Medulla oblongata (tissue), 1 donor: ENCODE data around the gene DISC1.

ENCODE experiments used
- DNase-seq: peaks from one replicate; pipeline ENCODE4 v3.0.0-alpha.2; 2015; ENCODE audit errors: extremely low spot score

The DISC1 gene

GRCh38 chr1:231993968-231994455, 367.4 kb downstream of the DISC1 start:
- no peak for DNase-seq

DNA sequence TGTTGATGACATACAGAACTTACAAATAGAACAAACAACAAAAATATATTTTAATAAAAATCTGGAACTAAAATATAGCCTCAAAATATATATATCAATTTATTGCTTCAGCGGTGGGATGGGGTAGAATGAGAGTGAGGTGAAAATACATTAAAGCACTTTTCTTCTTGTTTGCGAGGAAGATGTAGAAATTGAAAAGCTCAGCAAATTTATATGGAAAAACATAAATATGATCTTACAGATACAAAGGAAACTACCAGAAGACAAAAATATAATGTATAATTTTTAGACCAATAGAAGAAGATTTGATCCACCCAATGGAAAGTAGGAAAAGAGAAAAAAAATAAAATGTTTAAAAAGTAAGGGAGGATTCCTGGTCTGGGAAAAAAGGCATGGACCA, 372.2 kb downstream of the DISC1 start:
- no peak for DNase-seq

DNA sequence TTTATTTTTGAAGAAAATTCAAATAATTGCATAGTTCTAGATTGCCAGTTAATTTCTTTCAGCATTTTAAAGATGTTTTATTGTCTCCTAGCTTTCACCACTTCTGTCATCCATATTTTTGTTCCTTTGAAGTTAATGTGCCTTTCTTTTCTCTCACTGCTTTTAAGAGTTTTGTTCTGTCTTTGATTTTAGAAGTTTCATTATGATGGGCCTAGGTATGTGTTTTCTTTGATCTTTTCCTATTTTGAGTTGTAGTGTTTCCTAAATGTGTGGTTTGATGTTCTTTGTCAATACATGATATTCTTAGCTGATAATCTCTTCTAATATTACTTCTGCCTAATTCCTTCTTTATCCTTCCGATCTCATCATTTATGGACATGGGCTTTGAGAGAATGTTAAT, 378.7 kb downstream of the DISC1 start:
- no peak for DNase-seq

DNA sequence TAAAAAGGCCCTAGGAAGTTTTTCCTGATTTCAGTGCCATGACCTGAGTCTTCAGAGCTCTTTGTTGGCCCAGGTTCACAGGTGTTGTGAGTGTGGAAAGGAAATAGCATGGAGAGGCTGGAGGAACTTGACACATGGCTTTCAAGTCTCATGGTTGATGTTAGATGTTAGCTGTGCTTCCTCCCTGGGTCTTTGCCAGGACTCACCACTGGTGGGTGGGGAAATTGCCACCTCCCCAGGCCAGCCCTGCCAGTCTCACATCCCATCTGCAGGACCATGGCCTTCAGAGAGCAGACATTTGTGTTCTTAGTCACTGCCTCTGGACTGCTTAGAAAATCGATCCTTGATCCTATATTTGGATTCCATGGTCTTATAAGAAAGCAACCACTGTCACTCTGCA, 383.2 kb downstream of the DISC1 start:
- peak; percentile 31 for DNase-seq

GRCh38 chr1:232011961-232012360, 385.4 kb downstream of the DISC1 start:
- DNase-seq: no peak

DNA sequence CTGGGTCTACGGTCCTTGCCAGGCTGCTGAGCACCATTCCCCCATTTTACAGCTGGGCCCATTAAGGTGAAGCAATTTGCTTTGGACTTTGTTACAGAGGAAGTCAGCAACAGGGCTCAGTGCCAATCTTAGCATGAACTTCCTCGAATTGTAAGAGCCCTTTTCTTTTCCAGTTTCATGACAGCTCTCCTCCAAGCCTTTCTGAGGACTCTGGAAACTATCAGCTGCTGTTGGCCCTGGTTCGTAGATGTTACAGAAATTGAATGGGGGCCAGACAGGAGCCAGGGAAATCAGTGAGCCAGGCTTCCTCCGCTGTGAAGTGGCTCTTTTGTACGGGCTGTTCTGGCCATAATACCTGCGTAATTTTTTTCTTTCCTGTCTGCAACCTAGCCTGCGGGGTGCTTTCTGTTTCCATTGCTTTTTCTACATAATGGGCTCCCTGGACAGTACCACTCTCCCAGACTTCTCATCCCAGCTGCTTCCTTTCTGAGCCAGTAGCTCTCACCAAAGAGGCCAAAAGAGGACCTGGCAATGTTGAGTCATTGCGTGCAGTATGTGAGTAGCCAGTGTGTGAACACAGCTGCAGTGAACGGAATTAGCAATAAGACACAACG, 386.3 kb downstream of the DISC1 start:
- peak; percentile 61 for DNase-seq

GRCh38 chr1:232014941-232015340, 388.4 kb downstream of the DISC1 start:
- no peak for DNase-seq

DNA sequence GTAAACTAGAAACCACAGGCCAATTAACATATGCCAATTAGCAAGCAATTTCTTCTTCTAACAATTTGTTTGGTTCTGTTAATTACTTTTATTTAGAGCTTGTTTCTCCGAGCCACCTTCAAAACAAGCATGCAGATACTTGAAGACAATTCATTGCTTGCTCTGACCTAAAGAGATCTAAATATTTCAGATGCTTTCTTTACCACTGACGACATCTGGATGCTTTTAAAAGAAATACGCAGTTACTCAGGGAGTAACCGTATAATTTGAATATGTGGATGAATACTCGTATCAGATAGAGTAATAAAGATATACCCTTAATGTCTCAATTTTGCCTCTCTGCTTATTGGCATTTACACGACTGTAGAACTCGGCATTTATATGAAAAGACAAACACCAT, 390.0 kb downstream of the DISC1 start:
- DNase-seq: no peak

DNA sequence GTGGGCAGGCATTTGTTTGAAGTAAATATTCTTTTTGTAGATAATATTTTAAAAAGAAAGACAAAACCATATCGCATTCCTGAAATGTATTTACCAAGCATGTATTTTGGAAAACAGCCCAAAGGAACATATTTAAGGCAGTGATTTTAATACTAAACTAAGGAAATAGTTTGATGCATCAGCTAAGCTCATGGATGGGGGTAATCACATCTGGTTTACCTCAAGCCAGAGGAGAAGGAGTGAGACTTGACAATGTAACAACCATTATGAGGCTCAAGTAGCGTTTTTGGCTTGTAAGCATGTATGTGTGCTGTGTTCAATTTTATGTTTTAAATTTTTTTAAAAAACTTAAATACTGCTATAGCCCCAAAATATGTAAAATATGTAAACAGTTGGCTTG, 390.5 kb downstream of the DISC1 start:
- DNase-seq: no peak

- DNase-seq: no peak
These were observed 391.2 kb downstream of the DISC1 start for GRCh38 chr1:232017759-232018158.

DNA sequence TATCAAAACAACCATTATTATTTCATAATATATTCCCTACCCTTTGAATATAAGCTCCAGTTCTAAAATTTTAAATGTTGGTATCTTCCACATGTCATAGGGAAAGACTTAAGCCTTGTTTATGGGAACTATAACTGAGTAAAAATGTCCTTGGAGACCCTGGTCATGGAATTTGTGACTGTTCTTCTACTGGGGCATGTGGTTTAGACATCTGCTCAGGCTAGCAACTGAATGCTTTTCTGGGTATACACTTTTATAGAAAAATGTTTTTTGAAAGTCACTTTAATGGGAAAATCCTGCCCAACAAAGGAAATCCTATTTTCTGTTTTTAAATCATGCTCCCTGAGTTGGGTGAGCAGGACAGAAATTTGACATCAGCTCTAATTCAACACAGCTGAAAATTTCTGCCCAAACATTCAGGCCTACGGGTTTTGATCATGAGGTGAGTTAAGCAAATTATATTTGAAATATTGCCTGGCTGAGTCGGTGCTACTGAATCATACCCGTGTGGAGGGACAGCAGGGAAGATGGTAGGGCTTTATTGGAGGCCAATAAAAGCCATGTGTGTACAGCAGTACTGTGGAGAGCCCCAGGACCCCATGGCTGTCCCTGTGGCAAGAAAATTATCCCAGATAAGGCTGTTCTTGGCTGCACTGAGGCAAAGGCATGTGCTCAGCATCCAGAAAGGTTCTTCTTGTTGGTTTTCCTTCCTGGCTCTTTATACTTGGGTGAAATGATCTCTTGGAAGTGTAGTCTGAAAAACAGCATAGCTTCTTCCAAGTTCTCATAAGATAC, 391.8 kb downstream of the DISC1 start:
- no peak for DNase-seq

GRCh38 chr1:232019026-232019340, 392.4 kb downstream of the DISC1 start:
- no peak for DNase-seq

DNA sequence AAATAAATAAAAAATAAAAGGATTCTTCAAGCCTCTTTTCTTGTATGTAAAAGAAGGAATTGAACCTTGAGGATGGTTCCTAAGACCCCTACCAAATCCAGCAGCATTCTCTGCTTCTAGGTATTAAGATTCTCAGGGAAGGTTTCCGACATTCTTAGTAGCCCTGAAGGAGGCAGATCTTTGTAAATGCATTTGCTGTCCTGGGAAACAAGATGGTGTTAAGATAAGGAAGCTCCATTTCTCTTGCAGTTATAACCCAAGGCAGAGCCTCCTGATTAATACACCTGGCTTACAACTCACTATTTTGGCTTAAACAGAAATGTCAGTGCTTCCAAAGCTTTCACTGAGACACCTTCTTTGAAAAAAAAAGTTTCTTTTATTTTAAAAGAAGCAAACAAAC, 393.8 kb downstream of the DISC1 start:
- DNase-seq: no peak

- DNase-seq: peak; percentile 36
These were observed 402.7 kb downstream of the DISC1 start for GRCh38 chr1:232029315-232029714.

GRCh38 chr1:232031156-232031555, 404.6 kb downstream of the DISC1 start:
- DNase-seq: no peak

- DNase-seq: no peak
These were observed 406.7 kb downstream of the DISC1 start for GRCh38 chr1:232033285-232033684.

DNA sequence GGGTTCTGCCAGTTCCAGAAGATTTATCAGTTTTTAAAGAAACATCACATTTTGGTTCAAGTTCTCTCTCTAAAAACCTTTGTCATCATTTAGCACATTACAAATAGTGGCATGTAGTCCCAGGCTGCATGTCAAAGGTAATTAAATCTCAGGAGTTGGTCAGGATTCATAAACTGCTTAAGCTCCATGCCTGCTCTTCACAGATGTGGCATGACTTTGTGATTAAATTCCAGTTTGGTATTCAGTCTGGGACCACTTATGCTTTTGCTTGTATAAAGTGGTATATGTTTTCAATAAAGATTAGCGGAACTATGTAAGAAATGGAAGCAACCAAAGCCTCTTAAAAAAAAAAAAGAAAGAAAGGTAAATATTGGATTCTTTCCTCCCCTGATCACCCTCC, 408.0 kb downstream of the DISC1 start:
- no peak for DNase-seq

- DNase-seq: no peak
These were observed 409.8 kb downstream of the DISC1 start for GRCh38 chr1:232036181-232036933.

DNA sequence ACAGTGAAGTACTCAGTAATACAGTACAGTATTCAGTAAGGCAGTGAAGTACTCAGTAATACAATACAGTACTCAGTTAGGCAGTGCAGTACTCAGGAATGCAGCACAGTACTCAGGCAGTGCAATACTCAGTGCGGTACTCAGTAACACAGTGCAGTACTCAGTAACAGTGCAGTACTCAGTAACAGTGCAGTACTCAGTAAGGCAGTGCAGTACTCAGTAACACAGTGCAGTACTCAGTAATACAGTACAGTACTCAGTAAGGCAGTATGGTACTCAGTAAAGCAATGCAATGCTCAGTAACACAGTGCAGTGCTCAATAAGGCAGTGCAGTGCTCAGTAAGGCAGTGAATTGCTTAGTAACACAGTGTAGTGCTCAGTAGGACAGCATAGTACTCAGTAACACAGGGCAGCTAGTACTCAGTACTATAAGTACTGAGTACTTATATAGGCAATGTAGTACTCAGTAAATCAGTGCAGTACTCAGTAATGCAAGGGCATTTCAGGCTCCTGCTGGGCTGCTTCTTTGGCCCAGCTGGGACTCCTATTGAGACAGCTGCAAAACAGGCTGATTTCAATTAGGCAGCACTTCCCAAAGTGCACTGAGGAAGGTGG, 411.3 kb downstream of the DISC1 start:
- DNase-seq: no peak

DNA sequence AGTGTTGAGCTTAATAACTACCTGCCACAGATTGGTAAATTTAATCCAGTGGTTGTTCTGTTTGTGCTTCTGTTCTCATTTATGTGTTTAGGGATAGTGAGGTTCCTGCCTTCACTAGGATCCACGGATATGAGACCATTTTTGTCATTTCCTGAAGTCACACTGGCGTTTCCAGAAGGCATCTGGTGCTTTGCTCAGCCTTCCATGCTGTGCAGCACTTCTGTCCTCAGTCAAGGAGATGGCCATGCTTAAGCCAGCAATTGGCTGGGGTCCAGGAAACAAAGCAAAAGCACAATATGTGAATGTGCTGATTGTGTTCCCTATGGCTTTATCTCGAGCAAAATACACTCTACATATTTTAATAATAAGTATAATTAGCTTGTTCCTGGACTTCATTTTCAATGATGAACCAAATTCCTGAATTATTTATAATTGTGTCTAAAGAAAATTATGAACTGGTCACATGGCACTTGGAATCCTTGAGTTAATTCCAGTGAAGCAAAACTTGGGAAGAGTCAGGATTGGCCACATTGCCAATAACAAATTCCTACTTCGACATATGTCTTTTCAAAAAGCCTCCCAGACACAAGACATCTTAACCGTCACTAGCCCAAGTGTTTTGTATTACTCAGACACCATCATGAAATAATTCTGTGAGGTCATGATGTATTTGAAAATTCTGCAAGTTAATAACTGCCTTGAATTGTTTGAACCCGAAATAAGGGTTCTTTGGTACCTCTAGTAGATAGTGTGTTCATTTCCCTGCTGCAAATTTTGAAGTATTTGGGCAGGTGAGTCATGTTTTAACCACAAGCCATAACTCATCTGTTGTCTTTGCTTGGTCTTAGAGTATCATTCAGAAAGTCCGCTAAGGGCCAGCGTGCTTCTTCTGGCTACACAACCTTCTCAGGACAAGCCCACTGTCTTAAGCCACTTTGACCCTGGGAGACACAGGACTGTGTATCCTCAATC, 412.4 kb downstream of the DISC1 start:
- peak; percentile 20 for DNase-seq

DNA sequence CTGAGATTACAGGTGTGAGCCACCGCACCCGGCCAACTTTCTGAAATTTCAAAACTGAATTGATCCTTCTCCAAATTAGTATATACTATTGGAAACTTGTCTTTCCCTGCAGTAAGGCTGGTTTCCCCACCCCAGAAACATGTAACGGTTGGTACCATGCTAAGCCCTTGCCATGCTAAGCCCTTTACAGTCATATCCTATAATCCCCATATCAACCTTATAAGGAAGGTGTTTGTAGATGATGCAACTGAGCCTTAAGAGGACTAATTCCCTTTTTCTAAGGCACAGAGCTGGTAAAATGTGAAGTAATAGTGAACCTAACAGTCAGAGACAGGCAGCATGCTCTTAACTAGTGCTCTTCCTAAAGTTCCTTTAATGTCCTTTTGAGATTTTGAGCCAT, 413.7 kb downstream of the DISC1 start:
- DNase-seq: no peak
